HT1080 (cell line): ENCODE measurements around the gene MAP4K1. TPM values are rescaled to one million over a fixed set of nuclear protein-coding genes. Genes with fewer than 3 reads are reported as not detected.
"Not testable (repeated sequence)": the region's sequence is repeated elsewhere in the genome, so short reads cannot be mapped to it uniquely, and the experiment has no call there.

ENCODE experiments used
- DNase-seq: peaks from one replicate; pipeline ENCODE4 v3.0.0-alpha.2; 2015; ENCODE audit warnings: low read depth
- total RNA-seq: library from RNA; depleted of rRNA; stranded (reverse); fragments of >200 nt; shearing (Covaris generic); gene quantifications from 2 replicates; pipeline ENCODE4 v1.2.3, GENCODE V29; 2014

MAP4K1 gene
- total RNA-seq, 1 experiment from 2014 or later, result 0.24 TPM

- DNase-seq, result not testable (repeated sequence)
These were observed 38.4 kb downstream of the MAP4K1 start for GRCh38 chr19:38579304-38579703.

- no peak for DNase-seq
These were observed 39.9 kb downstream of the MAP4K1 start for GRCh38 chr19:38577826-38578225.

GRCh38 chr19:38571682-38572081, 46.1 kb downstream of the MAP4K1 start:
- no peak for DNase-seq

- no peak for DNase-seq
These were observed 48.3 kb downstream of the MAP4K1 start for GRCh38 chr19:38569368-38569983.

- DNase-seq, result no peak
These were observed 52.1 kb downstream of the MAP4K1 start for GRCh38 chr19:38565691-38566105.

- no peak for DNase-seq
These were observed 52.6 kb downstream of the MAP4K1 start for GRCh38 chr19:38564981-38565690.

- DNase-seq, result no peak
These were observed 54.3 kb downstream of the MAP4K1 start for GRCh38 chr19:38563475-38563874.

GRCh38 chr19:38562096-38562495, 55.7 kb downstream of the MAP4K1 start:
- DNase-seq, result no peak

DNA sequence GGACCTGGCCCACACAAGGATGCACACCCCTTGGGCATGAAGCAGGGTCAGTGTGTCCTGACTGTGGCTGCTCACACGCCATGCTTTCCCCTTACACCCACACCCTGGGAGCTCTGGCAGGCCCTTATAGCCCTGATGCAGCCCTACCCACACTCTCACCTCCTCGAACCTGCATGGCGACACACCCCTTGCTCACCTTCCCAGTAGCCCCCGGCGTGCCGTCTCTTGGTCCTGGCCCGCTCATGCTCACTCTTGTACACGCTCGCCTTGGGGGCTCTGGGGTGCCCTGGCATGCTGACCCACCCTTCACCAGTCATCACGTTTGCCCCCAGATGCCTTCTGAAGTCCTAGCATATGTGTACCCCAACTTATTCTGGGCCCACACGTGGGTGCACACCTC, 56.1 kb downstream of the MAP4K1 start:
- DNase-seq, result no peak

- no peak for DNase-seq
These were observed 56.6 kb downstream of the MAP4K1 start for GRCh38 chr19:38561053-38561606.

DNA sequence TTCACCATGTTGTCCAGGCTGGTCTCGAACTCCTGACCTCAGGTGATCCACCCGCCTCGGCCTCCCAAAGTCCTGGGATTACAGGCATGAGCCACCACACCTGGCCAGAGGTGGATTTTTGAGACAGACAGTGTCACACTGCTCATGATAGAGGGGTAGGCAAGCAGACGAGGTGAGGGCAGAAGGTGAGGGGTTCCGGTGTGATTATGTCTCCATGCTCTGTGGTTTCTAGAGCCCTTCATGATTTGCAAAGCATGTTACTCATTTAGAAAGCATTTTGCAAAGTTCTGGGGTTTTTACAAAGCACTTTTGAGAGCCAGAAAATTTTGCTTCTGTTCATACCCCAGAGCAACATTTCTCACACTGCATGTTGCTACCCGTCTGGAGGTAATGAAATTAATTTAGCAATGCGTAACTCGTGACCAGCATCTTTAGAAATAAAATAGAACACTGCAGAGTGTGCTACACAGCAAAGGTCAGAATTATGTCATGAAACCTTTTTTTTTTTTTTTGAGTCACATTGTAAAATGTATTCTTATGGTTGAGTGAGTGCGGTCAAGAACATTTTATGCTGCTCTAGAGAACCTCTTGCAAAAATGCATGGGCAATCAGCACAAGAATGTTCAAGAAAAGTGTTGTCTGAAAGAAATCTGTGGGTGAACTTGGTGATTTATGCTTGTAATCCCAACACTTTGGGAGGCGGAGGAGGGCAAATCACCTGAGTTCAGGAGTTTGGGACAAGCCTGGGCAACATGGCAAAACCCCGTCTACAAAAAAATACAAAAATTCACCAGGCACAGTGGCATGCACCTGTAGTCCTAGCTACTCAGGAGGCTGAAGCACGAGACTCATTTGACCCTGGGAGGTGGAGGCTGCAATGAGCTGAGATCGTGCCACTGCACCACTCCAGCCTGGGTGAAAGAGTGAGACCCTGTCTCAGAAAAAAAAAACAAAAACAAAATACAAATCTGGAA, 58.0 kb downstream of the MAP4K1 start:
- no peak for DNase-seq

- not testable (repeated sequence) for DNase-seq
These were observed 58.8 kb downstream of the MAP4K1 start for GRCh38 chr19:38558933-38559332.

DNA sequence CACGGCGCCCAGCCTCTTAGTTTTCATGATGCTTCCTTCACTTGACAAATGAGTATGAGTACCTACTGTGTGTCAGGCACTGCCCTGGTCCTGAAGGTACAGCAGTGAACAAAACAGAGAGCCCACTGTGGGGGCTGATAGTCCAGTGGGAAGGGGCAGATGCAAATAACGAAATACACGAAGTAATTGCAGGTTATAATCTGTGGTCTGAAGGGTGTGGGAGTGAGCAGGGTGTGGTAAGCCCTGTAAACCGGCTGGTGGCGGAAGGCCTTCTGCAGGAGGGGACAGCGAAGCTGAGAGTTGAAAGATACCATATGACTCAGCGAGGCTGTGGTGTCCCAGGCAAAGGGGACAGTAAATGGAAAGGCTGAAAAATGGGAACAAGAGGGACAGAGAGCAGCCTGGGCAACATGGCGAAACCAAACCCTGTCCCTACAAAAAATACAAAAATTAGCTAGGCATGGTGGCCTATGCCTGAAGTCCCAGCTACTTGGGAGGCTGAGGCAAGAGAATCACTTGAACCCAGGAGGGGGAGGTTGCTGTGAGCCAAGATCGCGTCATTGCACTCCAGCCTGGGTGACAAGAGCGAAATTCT, 60.5 kb downstream of the MAP4K1 start:
- DNase-seq, result no peak

DNA sequence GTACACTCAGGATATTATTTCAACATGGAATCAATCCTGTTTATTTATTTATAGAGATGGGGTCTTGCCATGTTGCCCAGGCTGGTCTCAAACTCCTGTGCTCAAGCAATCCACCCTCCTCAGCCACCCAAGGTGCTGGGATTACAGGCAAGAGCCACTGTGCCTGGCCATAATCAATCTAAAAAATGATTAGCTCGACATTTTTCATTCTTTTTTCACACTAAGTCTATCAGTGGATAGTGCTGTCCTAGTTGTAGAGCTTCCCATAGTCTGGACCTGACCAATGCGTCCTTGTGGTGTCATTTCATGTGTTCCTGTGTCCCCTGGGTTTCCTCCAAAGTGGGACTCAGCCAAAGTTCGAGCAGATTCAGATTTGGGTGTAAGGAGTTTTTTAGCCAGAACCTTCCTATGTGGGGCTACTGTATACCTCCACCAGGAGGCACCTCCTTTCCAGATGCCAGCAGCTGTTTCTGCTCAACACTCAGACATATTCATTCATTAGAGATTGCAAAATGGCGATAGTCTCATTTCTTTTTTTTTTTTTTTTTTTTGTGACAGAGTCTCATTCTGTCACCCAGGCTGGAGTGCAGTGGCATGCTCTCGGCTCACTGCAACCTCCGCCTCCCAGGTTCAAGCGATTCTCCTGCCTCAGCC, 61.1 kb downstream of the MAP4K1 start:
- no peak for DNase-seq

GRCh38 chr19:38555200-38555599, 62.6 kb downstream of the MAP4K1 start:
- no peak for DNase-seq

DNA sequence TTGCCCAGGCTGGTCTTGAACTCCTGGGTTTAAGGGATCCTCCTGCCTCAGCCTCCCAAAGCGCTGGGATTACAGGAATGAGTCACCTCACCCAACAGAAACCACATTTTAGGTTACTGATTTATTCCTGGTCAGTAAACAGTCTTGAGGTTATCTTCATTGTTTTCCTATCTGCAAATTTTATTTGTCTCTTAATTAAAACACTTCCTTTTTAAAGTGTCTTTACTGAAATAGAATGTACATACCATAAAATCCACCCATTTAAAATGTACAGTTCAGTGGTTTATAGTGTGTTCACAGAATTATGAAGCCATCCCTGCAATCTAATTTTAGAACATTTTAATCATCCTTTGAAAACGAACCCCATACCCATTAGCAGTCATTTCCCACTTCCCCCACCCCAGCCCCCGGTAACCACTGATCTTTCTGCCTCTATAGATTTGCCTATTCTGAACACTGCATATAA, 63.0 kb downstream of the MAP4K1 start:
- DNase-seq, result no peak

DNA sequence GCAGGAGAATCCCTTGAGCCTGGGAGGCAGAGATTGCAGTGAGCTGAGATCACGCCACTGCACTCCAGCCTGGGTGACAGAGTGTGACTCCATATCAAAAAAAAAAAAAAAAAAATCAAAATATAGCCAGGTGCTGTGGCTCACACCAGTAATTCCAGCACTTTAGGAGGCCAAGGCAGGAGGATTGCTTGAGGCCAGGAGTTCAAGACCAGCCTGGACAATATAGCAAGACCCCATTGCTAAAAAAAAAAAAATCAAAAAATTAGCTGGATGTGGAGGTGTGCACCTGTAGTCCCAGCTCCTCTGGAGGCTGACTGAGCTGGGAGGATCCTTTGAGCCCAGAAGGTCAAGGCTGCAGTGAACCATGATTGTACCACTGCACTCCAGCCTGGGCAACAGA, 64.5 kb downstream of the MAP4K1 start:
- DNase-seq, result not testable (repeated sequence)

DNA sequence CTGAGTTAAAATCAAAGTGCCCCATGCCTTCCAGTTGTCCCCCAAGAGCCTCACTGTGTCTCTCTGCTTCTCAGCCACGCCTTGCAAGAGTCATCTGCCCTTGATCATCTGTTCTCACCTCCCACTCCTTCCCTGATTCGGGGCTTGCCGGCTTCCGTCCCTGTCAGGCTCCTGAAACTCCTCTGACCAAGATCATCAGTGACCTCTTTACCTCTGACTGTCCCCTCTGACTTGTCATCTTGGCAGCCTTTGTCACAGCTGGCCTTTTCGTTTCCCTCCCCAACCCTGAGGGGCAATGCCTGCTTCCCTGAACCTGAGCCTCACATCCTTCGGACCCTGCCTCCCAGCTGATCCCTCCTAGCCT, 66.3 kb downstream of the MAP4K1 start:
- DNase-seq, result no peak

GRCh38 chr19:38550376-38550775, 67.4 kb downstream of the MAP4K1 start:
- no peak for DNase-seq

DNA sequence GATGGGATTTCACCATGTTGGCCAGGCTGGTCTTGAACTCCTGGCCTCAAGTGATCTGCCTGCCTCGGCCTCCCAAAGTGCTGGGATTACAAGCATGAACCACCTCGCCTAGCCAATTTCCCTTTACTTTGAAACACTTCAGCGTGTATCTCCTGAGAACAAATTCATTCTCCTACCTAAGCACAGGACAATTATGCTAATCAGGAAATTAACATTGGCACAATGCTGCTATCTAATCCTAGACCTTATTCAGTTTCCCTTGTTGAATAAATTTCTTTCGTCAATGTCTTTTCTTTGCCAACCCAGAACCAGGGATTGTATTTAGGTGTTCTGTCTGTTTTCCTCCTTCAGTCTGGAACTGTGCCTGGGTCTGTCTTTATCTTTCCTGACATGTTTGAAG, 67.8 kb downstream of the MAP4K1 start:
- DNase-seq, result no peak

DNA sequence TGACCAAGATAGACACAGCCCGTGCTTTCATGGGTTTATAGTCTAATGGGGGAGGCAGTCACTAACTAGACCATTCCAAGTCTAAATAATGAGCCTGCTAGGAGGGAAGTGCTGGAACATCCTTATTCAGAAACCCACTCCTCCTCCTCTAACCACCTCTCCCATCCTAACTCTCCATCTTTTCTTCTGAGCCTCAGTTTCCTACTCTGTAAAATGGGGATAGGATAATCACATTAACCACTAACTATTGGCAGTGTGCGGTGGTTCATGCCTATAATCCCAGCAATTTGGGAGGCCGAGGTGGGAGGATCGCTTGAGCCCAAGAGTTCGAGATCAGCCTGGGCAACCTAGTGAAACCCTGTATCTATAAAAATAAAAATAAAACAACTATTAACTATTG, 68.7 kb downstream of the MAP4K1 start:
- DNase-seq, result no peak
